Gastrocnemius medialis (tissue), 4 donors: ENCODE measurements around the gene PDE6A. TPM values are rescaled to one million over a fixed set of nuclear protein-coding genes. Genes with fewer than 3 reads are reported as not detected.

Source experiments
- ATAC-seq, 2 donors: fragments of 150-250 bp; one replicate each; pipeline ENCODE4 v1.9.1; 2016
- DNase-seq, 2 donors: peaks; one replicate each; pipeline ENCODE4 v3.0.0-alpha.2; 2019
- H3K27ac ChIP-seq, 4 donors: fragments of 200-600 bp; sonication (generic); 1 replicate in 1 of 4; 2 replicates in 3 of 4; pipeline ENCODE4 v1.5.1; 2016 to 2018; ENCODE audit warnings: mild to moderate bottlenecking in 2 of 4, moderate library complexity in 1 of 4
- H3K27me3 ChIP-seq, 3 donors: fragments of 200-600 bp; sonication (generic) in 2 of 3; 1 replicate in 1 of 3; 2 replicates in 2 of 3; pipeline versions ENCODE4 v1.5.1 to v1.6.0; 2016 to 2019; ENCODE audit warnings: mild to moderate bottlenecking in 1 of 3, moderate library complexity in 1 of 3
- H3K36me3 ChIP-seq, 2 donors: fragments of 200-600 bp; sonication (generic) in 1 of 2; one replicate each; pipeline ENCODE4 v1.5.1; 2017 to 2018
- H3K4me1 ChIP-seq, 2 donors: fragments of 200-600 bp; sonication (generic) in 1 of 2; one replicate each; pipeline ENCODE4 v1.5.1; 2016 to 2017; ENCODE audit warnings: mild to moderate bottlenecking in 2 of 2
- H3K4me3 ChIP-seq, 4 donors: fragments of 200-600 bp; sonication (generic) in 3 of 4; 1 replicate in 1 of 4; 2 replicates in 3 of 4; pipeline ENCODE4 v1.5.1; 2016 to 2019; ENCODE audit warnings: mild to moderate bottlenecking in 2 of 4
- H3K9me3 ChIP-seq, 3 donors: fragments of 200-600 bp; sonication (generic) in 2 of 3; 1 replicate in 1 of 3; 2 replicates in 2 of 3; pipeline ENCODE4 v1.5.1; 2016 to 2019
- CTCF ChIP-seq, 5 experiments: fragments of 450-650 bp in 3 of 5; fragments of 200-600 bp in 2 of 5; sonication (generic) in 2 of 5; IDR thresholded peaks in 4 of 5; conservative IDR thresholded peaks in 1 of 5; 1 replicate in 4 of 5; 2 replicates in 1 of 5; pipeline ENCODE4 v1.5.1; 2016 to 2019; ENCODE audit warnings: antibody characterized with exemption in 5 of 5, mild to moderate bottlenecking in 3 of 5, moderate library complexity in 3 of 5
- POLR2A ChIP-seq, 2 donors: fragments of 450-650 bp; IDR thresholded peaks; one replicate each; pipeline ENCODE4 v1.6.1; 2017; ENCODE audit warnings: antibody characterized with exemption in 2 of 2, mild to moderate bottlenecking in 2 of 2, moderate library complexity in 2 of 2
- in situ Hi-C, 4 donors: fragments of 200-750 bp; cut with MboI; loops; one replicate each; pipeline versions ENCODE4 v1.15.0 to v1.8.0; 2017; ENCODE audit warnings: low sequenced_read_pairs in 4 of 4
- intact Hi-C: fragments of 100-400 bp; cut with DNase I; formaldehyde crosslinking; loops from one replicate; pipeline ENCODE4 v1.15.1; 2023; ENCODE audit warnings: low total_unique reads
- total RNA-seq, 4 donors: library from RNA; depleted of rRNA; stranded (reverse); fragments of >200 nt; gene quantifications; one replicate each; pipeline versions ENCODE4 v1.1.0 to v1.2.3, GENCODE V29; 2016

The PDE6A gene
- total RNA-seq, 4 donors from 2014 or later, result not detected

GRCh38 chr5:149957855-149958254, 13.3 kb upstream of the PDE6A start:
- H3K36me3 ChIP-seq, result no peaks in the 10 kb centered on the region
- no peaks in the 10 kb centered on the region for H3K9me3 ChIP-seq
- in situ Hi-C loops, result no loop called here
- no peak overlapping the region for H3K27ac ChIP-seq
- TF ChIP-seq POLR2A (IDR thresholded peaks at IDR 0.05) (no peak), CTCF (IDR thresholded peaks at IDR 0.05 in 4 of 5, conservative IDR thresholded peaks at IDR 0.05 in 1 of 5) (no peak)
- H3K4me3 ChIP-seq, result no peak overlapping the region
- H3K4me1 ChIP-seq, result peaks cover 8 to 15% of the 10 kb centered on the region in 2 donors
- no peak for DNase-seq
- intact Hi-C loops, result no loop called here
- ATAC-seq, result no peak
- no peaks in the 10 kb centered on the region for H3K27me3 ChIP-seq

GRCh38 chr5:149956685-149957084, 12.1 kb upstream of the PDE6A start:
- H3K4me1 ChIP-seq, result peaks cover 8 to 14% of the 10 kb centered on the region in 2 donors
- no peaks in the 10 kb centered on the region for H3K27me3 ChIP-seq
- intact Hi-C loops (no loop called here), in situ Hi-C loops (no loop called here)
- H3K4me3 ChIP-seq, result no peak overlapping the region
- no peak for TF ChIP-seq POLR2A (IDR thresholded peaks at IDR 0.05)
- no peak for TF ChIP-seq CTCF (IDR thresholded peaks at IDR 0.05 in 4 of 5, conservative IDR thresholded peaks at IDR 0.05 in 1 of 5)
- no peaks in the 10 kb centered on the region for H3K36me3 ChIP-seq
- ATAC-seq, result no peak
- H3K9me3 ChIP-seq, result no peaks in the 10 kb centered on the region
- H3K27ac ChIP-seq, result no peak overlapping the region
- no peak for DNase-seq

- ATAC-seq (no peak), DNase-seq (no peak)
- in situ Hi-C loops (no loop called here), intact Hi-C loops (no loop called here)
- Histone ChIP-seq H3K4me3 (no peak overlapping the region), H3K27me3 (no peaks in the 10 kb centered on the region), H3K9me3 (no peaks in the 10 kb centered on the region), H3K36me3 (no peaks in the 10 kb centered on the region), H3K27ac (no peak overlapping the region), H3K4me1 (peaks cover 2 to 5% of the 10 kb centered on the region in 2 donors)
- TF ChIP-seq POLR2A (IDR thresholded peaks at IDR 0.05) (no peak), CTCF (IDR thresholded peaks at IDR 0.05 in 4 of 5, conservative IDR thresholded peaks at IDR 0.05 in 1 of 5) (no peak)
These were observed 10.2 kb upstream of the PDE6A start for GRCh38 chr5:149954798-149955197.

- in situ Hi-C loops, result no loop called here
- no peaks in the 10 kb centered on the region for H3K4me1 ChIP-seq
- ATAC-seq (no peak), DNase-seq (no peak)
- H3K27me3 ChIP-seq, result no peaks in the 10 kb centered on the region
- no peak for TF ChIP-seq POLR2A (IDR thresholded peaks at IDR 0.05)
- no peak for TF ChIP-seq CTCF (IDR thresholded peaks at IDR 0.05 in 4 of 5, conservative IDR thresholded peaks at IDR 0.05 in 1 of 5)
- no peak overlapping the region for H3K27ac ChIP-seq
- no peaks in the 10 kb centered on the region for H3K9me3 ChIP-seq
- intact Hi-C loops, result no loop called here
- no peak overlapping the region for H3K4me3 ChIP-seq
- no peaks in the 10 kb centered on the region for H3K36me3 ChIP-seq
These were observed 9.0 kb upstream of the PDE6A start for GRCh38 chr5:149953436-149954121.
